Spleen (tissue), 7 donors: ENCODE measurements around the gene NAGA.

Experiments
- CTCF ChIP-seq, 11 experiments: fragments of 200-600 bp in 7 of 11; fragments of 450-650 bp in 4 of 11; sonication (generic) in 4 of 11; IDR thresholded peaks in 8 of 11; conservative IDR thresholded peaks in 3 of 11; 1 replicate in 7 of 11; 2 replicates in 4 of 11; pipeline versions ENCODE4 v1.4.0 to v1.8.0; 2016 to 2021; ENCODE audit warnings: antibody characterized with exemption in 11 of 11, inconsistent platforms in 4 of 11, mild to moderate bottlenecking in 1 of 11
- POLR2A ChIP-seq, 3 donors: fragments of 450-650 bp; IDR thresholded peaks; one replicate each; pipeline ENCODE4 v1.5.1; 2017; ENCODE audit warnings: antibody characterized with exemption in 3 of 3, mild to moderate bottlenecking in 1 of 3
- donor health status: DM: no; HTN: no; CAD: no; lungs with moderate emphysema.
- donor health status: DM: no; HTN: no; CAD: no.
- donor health status: DM: no; HTN: no; CAD: no.

GRCh38 chr22:42033263-42034181 lies 37.1 kb downstream of the NAGA start:
- TF ChIP-seq CTCF (IDR thresholded peaks at IDR 0.05 in 8 of 11, conservative IDR thresholded peaks at IDR 0.05 in 3 of 11) (no peak), POLR2A (IDR thresholded peaks at IDR 0.05) (no peak)
